ENCODE results near the gene ACSF2.

DNA sequence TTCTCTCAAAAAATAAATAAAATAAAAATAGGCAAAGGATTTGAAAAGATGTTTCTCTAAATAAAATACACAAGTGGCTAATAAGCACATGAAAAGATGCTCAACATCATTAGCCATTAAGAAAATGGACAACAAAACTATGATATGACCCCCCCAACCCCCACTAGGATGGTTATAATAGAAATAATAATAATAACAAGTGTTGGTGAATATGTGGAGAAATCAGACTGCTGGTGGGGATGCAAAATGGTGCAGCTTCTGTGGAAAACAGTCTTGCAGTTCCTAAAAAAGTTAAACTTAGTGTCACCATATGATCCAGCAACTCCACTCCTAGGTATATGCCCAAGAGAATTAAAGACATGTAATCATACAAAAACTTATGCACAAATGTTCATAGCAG, 73.3 kb downstream of the ACSF2 start:
- TF ChIP-seq FOXK1 (CRISPR knock-in tag; IDR thresholded peaks at IDR 0.05; ENCODE audit: borderline replicate concordance, low read depth) (no peak), POLR2A (IDR thresholded peaks at IDR 0.05; ENCODE audit: insufficient read depth in 1 of 2, low read depth in 2 of 2, low read length in 2 of 2) (no peak), ZBTB14 (CRISPR knock-in tag; IDR thresholded peaks at IDR 0.05) (no peak), EP300 (IDR thresholded peaks at IDR 0.05; ENCODE audit: low read depth in 2 of 2, low read length in 2 of 2) (no peak), EP300 (CRISPR knock-in tag; IDR thresholded peaks at IDR 0.05; ENCODE audit: borderline replicate concordance) (no peak), EZH2 (conservative IDR thresholded peaks at IDR 0.05; ENCODE audit: low read depth, low read length) (no peak), ZNF609 (CRISPR knock-in tag; IDR thresholded peaks at IDR 0.05; ENCODE audit: borderline replicate concordance) (no peak), ZNF121 (CRISPR knock-in tag; IDR thresholded peaks at IDR 0.05) (no peak)

Measured in HepG2 (cell line).